CD4-positive, alpha-beta T cell treated with Interleukin-21 for 1 hour (primary cell): ENCODE measurements around the gene NUMA1.
A peak's percentile ranks its signal among the peaks of the same experiment; 100 is the strongest.

Experiments used
- DNase-seq: peaks from one replicate; pipeline ENCODE4 v3.0.0-alpha.2; 2020

NUMA1 gene

GRCh38 chr11:72012897-72013721, 67.2 kb downstream of the NUMA1 start:
- DNase-seq: no peak

- DNase-seq: no peak
Measured at GRCh38 chr11:72012091-72012630, 68.2 kb downstream of the NUMA1 start.

- no peak for DNase-seq
Measured at GRCh38 chr11:72010529-72011233, 69.7 kb downstream of the NUMA1 start.

- DNase-seq: no peak
Measured at GRCh38 chr11:72009156-72009555, 71.2 kb downstream of the NUMA1 start.

GRCh38 chr11:72008728-72009127, 71.6 kb downstream of the NUMA1 start:
- DNase-seq: no peak

- no peak for DNase-seq
Measured at GRCh38 chr11:72007587-72007986, 72.8 kb downstream of the NUMA1 start.

- DNase-seq: no peak
Measured at GRCh38 chr11:72007089-72007476, 73.3 kb downstream of the NUMA1 start.

GRCh38 chr11:72006309-72007088, 73.8 kb downstream of the NUMA1 start:
- no peak for DNase-seq

- DNase-seq: no peak
Measured at GRCh38 chr11:72005347-72006260, 74.7 kb downstream of the NUMA1 start.

- DNase-seq: no peak
Measured at GRCh38 chr11:72004515-72005346, 75.6 kb downstream of the NUMA1 start.

GRCh38 chr11:72003776-72004171, 76.6 kb downstream of the NUMA1 start:
- no peak for DNase-seq

GRCh38 chr11:72002841-72003775, 77.2 kb downstream of the NUMA1 start:
- DNase-seq: no peak

- no peak for DNase-seq
Measured at GRCh38 chr11:72001834-72002591, 78.3 kb downstream of the NUMA1 start.

- no peak for DNase-seq
Measured at GRCh38 chr11:72001285-72001684, 79.1 kb downstream of the NUMA1 start.

- no peak for DNase-seq
Measured at GRCh38 chr11:72000202-72000867, 80.0 kb downstream of the NUMA1 start.

GRCh38 chr11:71999798-72000197, 80.5 kb downstream of the NUMA1 start:
- DNase-seq: no peak

- no peak for DNase-seq
Measured at GRCh38 chr11:71999362-71999761, 81.0 kb downstream of the NUMA1 start.

- peak; percentile 58 for DNase-seq
Measured at GRCh38 chr11:71998649-71999310, 81.6 kb downstream of the NUMA1 start, which contains the start of gene IL18BP. TSS of gene IL18BP (plus strand) at chr11:71998909. CDS start at chr11:71999985, 1,076 bp downstream.
